ENCODE data around the gene A4GNT.
"Not testable (repeated sequence)": the region's sequence is repeated elsewhere in the genome, so short reads cannot be mapped to it uniquely, and the experiment has no call there.

A4GNT gene

DNA sequence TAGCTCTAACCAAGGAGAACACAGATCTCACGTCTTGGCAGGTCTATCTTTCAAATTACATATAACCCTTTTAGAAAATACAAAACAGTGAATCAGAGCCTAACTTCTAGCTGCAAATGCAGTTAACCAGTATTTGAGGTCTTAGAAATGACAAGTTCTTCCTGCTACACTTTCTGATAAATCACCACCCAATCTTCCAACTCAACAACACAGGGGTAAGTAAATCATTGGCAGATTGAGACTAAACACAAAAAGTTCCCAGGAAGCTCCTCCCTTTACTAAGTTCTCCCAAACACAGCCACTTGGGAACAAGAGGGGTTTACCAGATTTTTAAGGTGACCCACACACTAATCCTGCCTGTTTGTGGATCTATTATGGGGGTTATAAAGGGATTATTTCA lies at the start of gene A4GNT:
TSS of gene A4GNT (minus strand) at position 152 of the 400 bp plus-strand sequence. CDS start 1,134 bp downstream, outside the sequence.
- DNase-seq = no peak

- DNase-seq = peak; percentile 44
Observed at GRCh38 chr3:138180375-138181029, 48.3 kb upstream of the A4GNT start.

DNA sequence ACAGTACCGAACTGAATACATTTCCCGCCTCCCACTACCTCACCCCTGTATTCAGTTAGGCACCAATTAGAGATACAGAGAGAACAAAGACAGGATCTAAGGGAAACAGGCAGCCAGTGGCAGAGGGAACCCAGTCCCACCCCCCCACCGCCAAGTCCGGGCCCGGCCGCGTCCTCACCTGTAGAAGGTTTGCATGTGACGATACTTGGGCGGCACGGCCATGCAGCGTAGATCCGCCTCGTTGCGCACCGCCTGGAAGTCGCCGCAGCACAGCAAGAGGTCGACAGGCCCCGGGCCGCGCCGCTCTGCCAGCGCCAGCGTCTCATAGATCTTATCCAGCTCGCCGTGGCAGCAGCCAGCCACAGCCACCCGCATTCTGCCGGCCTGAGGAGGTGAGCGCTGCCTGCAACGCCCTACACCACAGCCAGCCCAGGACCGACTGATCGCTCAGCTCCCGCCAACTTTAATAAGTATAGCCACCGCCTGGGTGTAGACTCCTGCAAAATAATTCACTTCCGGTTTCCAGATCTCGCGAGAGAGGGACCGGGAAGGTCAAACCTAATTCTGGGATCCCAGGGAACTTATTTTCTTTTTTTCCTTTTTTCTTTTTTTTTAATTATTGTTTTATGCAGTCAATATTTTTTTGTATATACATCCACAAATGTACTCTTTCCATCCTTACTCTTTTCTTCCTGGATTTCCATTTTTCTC lies 42.4 kb upstream of the A4GNT start, which contains the start of gene DBR1:
TSS of gene DBR1 (minus strand) at position 501 of the 711 bp plus-strand sequence. CDS start at position 375, 126 bp downstream.
- peak; percentile 89 for DNase-seq

- DNase-seq = no peak
Observed at GRCh38 chr3:138173769-138174420, 41.7 kb upstream of the A4GNT start.

DNA sequence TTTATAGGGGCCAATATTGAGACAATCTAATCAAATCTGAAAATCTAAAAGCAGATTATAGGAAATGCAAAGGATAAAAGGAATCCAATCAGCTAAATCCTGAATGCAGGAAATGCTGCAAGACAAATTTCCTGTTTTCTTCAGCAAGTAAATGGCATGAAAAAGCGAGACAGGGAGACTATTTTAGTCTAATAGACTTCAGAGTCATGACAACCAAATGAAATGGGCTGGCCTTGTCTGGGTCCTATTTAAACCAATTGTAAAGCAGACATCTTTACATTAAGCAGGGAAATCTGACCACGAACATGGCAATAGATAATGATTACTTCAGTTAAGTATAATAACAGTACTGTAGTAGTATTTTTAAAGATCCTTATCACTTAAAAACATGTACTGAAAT lies 40.4 kb upstream of the A4GNT start:
- DNase-seq = no peak

DNA sequence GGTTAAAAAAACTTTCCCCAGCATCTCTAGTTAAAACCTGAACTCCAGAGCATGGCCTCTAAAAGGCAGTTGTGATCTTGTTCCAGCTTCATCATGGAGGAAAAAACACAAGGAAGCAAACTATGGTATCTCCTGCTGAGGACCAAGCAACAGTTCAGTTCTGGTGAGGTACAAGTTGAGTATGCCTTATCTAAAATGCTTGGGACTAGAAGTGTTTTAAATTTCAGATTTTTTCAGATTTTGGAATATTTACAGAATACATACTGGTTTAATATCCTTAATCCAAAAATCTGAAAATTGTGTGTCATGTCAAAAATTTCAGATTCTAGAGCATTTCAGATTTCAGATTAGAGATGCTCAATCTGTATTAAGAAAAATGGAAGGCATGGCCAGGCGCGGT lies 32.9 kb upstream of the A4GNT start:
- DNase-seq = no peak

- no peak for DNase-seq
Observed at GRCh38 chr3:138157743-138158142, 25.6 kb upstream of the A4GNT start.

GRCh38 chr3:138154534-138154933 lies 22.3 kb upstream of the A4GNT start:
- no peak for DNase-seq

GRCh38 chr3:138148503-138148902 lies 16.3 kb upstream of the A4GNT start:
- DNase-seq = no peak

DNA sequence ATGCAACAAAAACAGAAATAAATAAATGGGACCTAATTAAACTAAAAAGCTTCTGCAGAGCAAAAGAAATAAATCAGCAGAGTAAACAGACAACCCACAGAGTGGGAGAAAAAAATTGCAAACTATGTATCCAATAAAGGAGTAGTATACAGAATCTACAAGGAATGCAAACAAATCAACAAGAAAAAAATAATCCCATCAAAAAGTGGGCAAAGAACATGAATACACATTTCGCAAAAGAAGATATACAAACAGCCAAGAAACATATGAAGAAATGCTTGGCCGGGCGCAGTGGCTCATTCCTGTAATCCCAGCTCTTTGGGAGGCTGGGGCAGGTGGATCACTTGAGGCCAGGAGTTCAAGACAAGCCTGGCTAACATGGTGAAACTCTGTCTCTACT lies 10.0 kb upstream of the A4GNT start:
- DNase-seq = not testable (repeated sequence)

- no peak for DNase-seq
Observed at GRCh38 chr3:138140940-138141339, 8.8 kb upstream of the A4GNT start.

GRCh38 chr3:138139691-138140090 lies 7.5 kb upstream of the A4GNT start:
- no peak for DNase-seq

DNA sequence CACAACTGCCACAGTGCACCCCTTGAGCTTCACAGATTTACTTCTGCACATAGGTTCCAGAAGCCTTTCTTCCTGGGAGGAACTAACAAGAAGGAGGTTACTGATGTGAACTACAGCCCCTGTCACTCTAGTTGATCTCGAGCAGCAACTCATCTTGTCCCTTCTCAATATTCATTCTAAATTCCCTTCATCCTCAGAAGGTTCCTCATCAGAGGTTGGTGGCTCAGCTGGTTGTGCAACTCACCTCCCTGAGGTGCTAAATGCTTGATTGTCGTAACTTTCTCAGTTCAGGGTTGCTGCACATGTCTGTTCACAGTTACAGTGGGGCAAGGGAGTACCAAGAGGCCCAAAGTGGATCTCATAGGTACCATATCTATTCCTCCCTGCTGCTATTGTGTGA lies 5.7 kb upstream of the A4GNT start:
- no peak for DNase-seq

DNA sequence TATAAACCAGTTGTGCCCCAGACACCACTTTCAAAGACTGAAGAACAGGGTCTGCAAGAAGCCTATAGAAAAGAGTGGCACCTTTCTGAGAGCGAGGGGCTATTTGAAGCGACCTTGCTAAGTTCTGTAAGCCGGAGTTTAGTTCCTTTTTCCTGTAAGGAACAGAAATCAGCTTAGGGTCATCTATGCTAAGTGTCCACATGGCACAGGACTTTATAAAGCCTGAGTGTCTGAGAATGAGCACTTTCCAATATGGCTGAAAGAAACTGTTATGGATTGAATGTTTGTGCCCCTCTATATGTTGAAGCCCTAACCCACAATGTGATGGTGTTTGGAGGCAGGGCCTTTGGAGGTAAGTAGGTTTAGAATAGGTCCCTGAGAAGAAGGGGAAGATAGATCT lies 4.0 kb upstream of the A4GNT start:
- no peak for DNase-seq

GRCh38 chr3:138135833-138136194 lies 3.6 kb upstream of the A4GNT start:
- DNase-seq = no peak

- no peak for DNase-seq
Observed at GRCh38 chr3:138135146-138135832, 3.1 kb upstream of the A4GNT start.

DNA sequence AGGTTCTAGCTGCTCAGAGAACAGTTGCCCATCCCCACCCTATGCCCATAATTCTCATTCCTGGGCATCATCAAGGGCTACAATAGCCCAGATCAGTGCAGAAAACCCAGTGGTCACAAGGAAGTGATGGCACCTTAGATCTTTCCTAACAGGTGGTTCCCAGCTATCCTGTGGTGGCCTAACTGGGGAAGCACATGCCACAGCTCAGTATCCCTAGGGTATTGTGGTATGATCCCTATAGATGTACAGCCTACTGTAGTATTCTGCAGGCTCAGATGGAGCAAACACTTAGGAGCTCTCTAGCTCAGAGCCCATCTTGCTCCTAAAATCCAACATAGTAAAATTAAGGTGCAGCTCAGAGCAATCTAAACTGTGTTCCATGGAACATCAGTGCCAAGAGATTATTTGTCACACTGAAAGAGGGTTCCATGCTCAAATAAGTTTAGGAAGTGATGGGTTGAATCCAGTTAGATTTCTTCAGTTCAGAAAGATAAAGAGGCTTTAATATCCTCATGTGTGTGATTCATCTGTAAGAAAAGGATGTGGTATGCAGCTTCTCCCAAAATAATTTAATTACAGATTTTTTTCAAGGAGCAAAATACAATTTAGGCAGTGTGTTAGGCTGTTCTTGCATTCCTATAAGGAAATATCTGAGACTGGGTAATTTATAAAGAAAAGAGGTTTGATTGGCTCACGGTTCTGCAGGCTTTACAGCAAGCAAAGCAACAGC lies 4.4 kb downstream of the A4GNT start:
- DNase-seq = no peak

GRCh38 chr3:138125548-138126221 lies 6.5 kb downstream of the A4GNT start:
- DNase-seq = no peak

DNA sequence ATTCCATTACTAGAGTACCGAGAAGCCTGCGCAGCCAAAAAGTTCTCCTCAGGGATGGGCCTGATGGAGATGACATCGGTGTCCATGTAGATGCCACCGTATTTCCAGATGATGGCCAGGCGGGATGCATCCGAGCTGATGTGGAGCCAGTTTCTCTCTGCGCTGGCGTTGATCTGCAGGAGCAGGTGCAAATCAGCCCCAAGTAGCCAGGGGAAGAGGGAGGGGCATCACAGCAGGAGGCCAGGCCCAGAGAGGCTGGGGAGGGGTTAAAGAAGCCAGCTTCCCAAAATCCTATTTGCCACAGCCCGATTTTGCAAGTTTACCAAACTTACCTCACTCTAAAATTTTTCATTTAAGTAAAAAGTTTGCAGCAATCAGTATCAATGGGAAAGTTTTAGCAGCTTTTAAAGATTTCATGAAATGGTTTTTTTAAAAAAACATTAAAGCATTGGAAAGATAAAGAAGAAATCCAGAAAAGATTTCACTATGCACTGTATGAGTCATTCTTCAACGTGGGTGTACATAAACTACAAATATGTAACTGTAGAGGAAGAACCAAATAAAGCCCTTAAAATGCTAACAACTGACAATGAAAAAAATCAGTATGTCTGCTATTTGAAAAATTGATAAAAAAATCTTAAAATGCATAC lies 7.4 kb downstream of the A4GNT start:
- DNase-seq = peak; percentile 41

DNA sequence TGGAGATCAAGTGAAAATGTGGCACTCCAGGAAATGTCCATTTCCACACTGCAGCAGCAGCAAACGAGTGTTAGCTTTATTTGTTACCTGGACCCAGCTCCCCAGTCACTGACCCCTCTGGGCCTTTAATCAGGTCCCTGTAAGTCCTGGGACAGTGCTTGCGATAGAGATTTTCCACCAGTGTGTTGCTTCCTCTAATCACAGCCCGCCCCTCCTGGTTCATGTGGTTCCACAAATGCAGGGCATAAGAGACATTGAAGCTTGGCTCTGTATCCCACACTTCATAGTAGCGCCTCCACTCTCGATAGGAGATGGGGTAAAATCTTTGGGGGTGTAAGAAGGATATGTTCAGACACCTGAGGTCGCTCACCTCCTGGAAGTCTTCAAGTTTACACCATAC lies 8.0 kb downstream of the A4GNT start:
- no peak for DNase-seq

DNA sequence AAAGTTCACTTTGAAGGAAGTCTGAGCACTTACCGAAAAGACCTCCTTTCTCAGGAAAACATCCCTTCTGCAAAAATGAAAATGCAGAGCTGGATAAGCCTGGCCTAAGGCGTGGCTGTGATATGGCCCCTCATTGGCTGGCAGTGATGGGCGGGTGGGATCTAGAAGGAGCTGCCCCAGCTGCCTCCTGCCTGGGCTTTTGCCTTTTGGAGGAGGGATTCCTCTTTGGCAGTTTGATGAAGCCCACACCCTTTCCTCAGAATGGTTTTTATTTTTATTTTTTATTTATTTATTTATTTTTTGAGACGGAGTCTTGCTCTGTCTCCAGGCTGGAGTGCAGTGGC lies 12.8 kb downstream of the A4GNT start:
- no peak for DNase-seq

Measured in fibroblast of upper back skin (primary cell).